ENCODE data around the gene ADAD1. TPM values are rescaled to one million over a fixed set of nuclear protein-coding genes. Genes with fewer than 3 reads are reported as not detected.

The ADAD1 gene
- total RNA-seq, 1 donor from 2014 or later = not detected

DNA sequence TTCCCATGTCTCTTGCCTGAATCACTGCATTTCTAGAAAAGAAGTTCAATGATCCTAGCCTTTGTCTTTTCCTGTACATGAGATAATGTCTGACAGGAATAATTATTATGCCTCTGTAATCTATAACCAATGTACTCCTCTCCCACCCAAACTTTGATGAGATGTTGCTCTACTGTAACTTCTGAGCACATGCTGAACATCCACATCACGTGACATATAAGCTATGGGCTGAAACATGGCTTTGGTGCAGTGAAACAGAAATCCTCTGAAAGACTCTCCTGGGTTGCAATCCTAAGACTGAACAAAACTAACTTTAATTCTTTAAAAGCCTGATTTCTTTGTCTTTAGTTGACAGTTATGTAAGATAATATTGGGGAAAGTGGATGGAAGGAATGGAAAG, 1.5 kb upstream of the ADAD1 start:
- H3K4me1 Mint-ChIP-seq (ENCODE audit: low read depth) = peaks cover 12% of the 10 kb centered on the region
- H3K27me3 Mint-ChIP-seq = peaks cover 3% of the 10 kb centered on the region
- H3K9me3 Mint-ChIP-seq (ENCODE audit: low read depth) = peaks cover 5% of the 10 kb centered on the region
- TF ChIP-seq, protein P1, sequence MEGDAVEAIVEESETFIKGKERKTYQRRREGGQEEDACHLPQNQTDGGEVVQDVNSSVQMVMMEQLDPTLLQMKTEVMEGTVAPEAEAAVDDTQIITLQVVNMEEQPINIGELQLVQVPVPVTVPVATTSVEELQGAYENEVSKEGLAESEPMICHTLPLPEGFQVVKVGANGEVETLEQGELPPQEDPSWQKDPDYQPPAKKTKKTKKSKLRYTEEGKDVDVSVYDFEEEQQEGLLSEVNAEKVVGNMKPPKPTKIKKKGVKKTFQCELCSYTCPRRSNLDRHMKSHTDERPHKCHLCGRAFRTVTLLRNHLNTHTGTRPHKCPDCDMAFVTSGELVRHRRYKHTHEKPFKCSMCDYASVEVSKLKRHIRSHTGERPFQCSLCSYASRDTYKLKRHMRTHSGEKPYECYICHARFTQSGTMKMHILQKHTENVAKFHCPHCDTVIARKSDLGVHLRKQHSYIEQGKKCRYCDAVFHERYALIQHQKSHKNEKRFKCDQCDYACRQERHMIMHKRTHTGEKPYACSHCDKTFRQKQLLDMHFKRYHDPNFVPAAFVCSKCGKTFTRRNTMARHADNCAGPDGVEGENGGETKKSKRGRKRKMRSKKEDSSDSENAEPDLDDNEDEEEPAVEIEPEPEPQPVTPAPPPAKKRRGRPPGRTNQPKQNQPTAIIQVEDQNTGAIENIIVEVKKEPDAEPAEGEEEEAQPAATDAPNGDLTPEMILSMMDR (IDR thresholded peaks at IDR 0.05; ENCODE audit: unreplicated experiment) = no peak
- H3K36me3 Mint-ChIP-seq (ENCODE audit: insufficient read depth) = no peaks in the 10 kb centered on the region
- DNase-seq (ENCODE audit: low spot score, unreplicated experiment) = no peak
- H3K4me3 Mint-ChIP-seq (ENCODE audit: low read depth) = no peak overlapping the region
- H3K27ac Mint-ChIP-seq = no peak overlapping the region

DNA sequence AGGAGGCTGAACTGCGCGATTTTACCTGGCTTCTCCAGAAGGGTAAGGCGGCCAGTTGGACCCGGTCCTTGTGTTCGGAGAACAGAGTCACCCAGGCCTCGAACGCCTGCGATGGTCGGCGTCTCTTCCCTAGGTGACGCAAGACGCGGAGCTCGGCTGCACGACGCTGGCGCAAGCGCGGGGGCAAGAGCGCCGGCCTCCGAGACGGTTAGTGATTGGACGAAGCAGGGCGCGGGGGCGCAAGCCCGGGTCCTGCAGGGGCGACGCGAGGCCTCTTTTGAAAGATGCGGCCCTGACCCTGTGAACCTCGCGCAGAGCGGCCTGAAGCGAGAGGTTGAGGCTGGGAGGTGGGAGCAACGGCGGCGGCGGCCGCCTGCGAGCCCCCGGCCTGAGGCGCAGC, 428 bp downstream of the ADAD1 start:
- DNase-seq (ENCODE audit: low spot score, unreplicated experiment) = no peak
- Mint-ChIP-seq H3K9me3 (ENCODE audit: low read depth) (peaks cover 5% of the 10 kb centered on the region), H3K4me1 (ENCODE audit: low read depth) (peaks cover 22% of the 10 kb centered on the region), H3K36me3 (ENCODE audit: insufficient read depth) (no peaks in the 10 kb centered on the region), H3K4me3 (ENCODE audit: low read depth) (no peak overlapping the region), H3K27me3 (peaks cover 9% of the 10 kb centered on the region), H3K27ac (no peak overlapping the region)
- TF ChIP-seq, protein P1 (IDR thresholded peaks at IDR 0.05; ENCODE audit: unreplicated experiment) = no peak

DNA sequence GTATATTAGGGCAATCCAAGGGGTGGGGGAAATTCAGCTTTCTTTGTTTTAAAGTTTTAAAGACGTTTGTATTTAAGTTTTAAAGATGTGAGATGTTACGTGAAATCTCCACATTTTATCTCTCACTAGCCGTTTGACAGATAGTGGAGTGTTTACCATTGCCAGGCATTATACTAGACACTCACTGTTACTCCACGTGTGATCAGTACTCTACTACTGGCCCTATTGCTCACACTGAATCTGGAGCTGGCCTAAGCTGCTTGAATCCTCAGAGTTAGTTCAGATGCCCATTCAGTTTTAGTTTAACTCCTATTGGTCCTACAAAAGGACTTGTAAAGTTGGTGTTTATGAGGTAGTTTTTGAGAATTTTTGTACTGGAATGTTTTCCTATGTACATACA, 4.5 kb downstream of the ADAD1 start:
- Mint-ChIP-seq H3K9me3 (ENCODE audit: low read depth) (peaks cover 11% of the 10 kb centered on the region), H3K27ac (no peak overlapping the region), H3K27me3 (peaks cover 9% of the 10 kb centered on the region), H3K36me3 (ENCODE audit: insufficient read depth) (no peaks in the 10 kb centered on the region), H3K4me3 (ENCODE audit: low read depth) (no peak overlapping the region), H3K4me1 (ENCODE audit: low read depth) (peaks cover 26% of the 10 kb centered on the region)
- TF ChIP-seq, protein P1 (IDR thresholded peaks at IDR 0.05; ENCODE audit: unreplicated experiment) = no peak
- no peak for DNase-seq (ENCODE audit: low spot score, unreplicated experiment)

DNA sequence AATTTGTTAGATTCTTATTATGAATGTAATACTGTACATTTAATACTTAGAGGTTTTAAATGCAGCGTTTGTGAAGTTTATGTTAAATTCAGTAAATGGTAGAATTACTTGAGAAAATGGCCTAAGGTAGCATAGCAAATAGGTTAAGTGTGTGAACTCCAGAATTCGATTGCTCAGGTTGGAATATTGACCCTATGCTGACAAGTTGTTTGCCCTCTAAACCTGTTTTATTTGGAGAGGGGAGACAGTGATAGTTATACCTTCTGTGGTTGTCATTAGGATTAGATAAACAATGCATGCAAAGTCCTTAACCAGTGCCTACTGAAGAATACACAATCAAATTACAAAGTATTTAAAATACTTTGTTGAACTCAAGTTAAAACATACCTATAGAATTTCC, 5.4 kb downstream of the ADAD1 start:
- H3K27me3 Mint-ChIP-seq = peaks cover 9% of the 10 kb centered on the region
- H3K4me1 Mint-ChIP-seq (ENCODE audit: low read depth) = peaks cover 26% of the 10 kb centered on the region
- TF ChIP-seq, protein P1 (IDR thresholded peaks at IDR 0.05; ENCODE audit: unreplicated experiment) = no peak
- no peak overlapping the region for H3K4me3 Mint-ChIP-seq (ENCODE audit: low read depth)
- H3K27ac Mint-ChIP-seq = no peak overlapping the region
- H3K36me3 Mint-ChIP-seq (ENCODE audit: insufficient read depth) = peaks cover 2% of the 10 kb centered on the region
- no peak for DNase-seq (ENCODE audit: low spot score, unreplicated experiment)
- peaks cover 21% of the 10 kb centered on the region for H3K9me3 Mint-ChIP-seq (ENCODE audit: low read depth)

DNA sequence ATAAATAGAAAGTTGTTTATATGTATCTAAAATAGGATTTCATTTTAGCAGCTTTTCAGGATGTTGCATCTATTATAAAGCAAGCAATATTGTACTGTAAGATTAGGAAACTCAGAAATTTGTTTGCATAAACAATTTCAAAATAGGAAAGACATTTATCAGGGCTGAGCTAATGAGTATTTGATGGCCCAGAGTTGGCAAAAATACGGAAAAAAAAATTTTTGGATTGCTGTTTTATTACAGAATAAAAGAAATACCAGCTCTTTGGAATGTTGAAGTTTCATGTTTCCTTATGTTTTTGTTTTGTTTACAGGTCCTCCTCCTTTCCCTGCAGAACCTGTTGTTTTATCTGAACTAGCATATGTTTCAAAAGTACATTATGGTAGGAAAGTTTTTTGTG, 14.5 kb downstream of the ADAD1 start:
- TF ChIP-seq, protein P1 (IDR thresholded peaks at IDR 0.05; ENCODE audit: unreplicated experiment) = no peak
- H3K36me3 Mint-ChIP-seq (ENCODE audit: insufficient read depth) = peaks cover 2% of the 10 kb centered on the region
- peaks cover 10% of the 10 kb centered on the region for H3K9me3 Mint-ChIP-seq (ENCODE audit: low read depth)
- no peak for DNase-seq (ENCODE audit: low spot score, unreplicated experiment)
- H3K27ac Mint-ChIP-seq = no peak overlapping the region
- H3K27me3 Mint-ChIP-seq = no peaks in the 10 kb centered on the region
- H3K4me3 Mint-ChIP-seq (ENCODE audit: low read depth) = no peak overlapping the region
- peaks cover 1% of the 10 kb centered on the region for H3K4me1 Mint-ChIP-seq (ENCODE audit: low read depth)
